ENCODE measurements around the gene JAZF1. TPM values are rescaled to one million over a fixed set of nuclear protein-coding genes. Genes with fewer than 3 reads are reported as not detected.

The JAZF1 gene
- total RNA-seq, 1 experiment from 2014 or later = 0.90 TPM

DNA sequence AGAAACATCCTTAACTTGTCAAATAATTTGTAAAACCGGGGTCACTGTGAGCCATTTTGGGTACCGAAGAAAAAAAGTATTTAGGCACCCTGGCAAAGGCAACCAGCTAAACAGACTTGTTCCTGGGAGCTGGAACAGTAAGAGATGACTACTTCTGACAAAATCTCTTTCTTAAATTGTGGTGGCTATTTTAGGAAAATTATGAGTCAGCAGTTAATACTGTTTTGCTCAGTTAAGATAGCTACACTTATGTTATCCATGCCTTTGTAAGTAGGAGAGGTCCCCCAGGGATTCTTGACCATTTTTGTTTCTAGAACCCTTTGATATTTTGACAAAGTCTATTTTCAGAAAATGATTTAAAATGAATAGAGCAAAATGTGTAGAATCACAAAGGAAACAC lies 372.0 kb downstream of the JAZF1 start:
- no peaks in the 10 kb centered on the region for H3K9me3 ChIP-seq (ENCODE audit: insufficient read depth, low read depth)
- H3K36me3 ChIP-seq (ENCODE audit: low read depth) = peaks cover 13% of the 10 kb centered on the region; the same call in 1 of the 2 replicates
- intact Hi-C loops (cut with micrococcal nuclease; ENCODE audit: unreplicated experiment) = no loop called here
- H4K20me1 ChIP-seq (ENCODE audit: insufficient read depth) = no peaks in the 10 kb centered on the region
- H3K27ac ChIP-seq = no peak overlapping the region
- POLR2A ChIA-PET (ENCODE audit: unreplicated experiment) = interaction anchor here (0.5 to 0.6 kb wide), 2 partner anchors 162 to 637 kb away, joined by 4 to 10 read pairs; no protein-coding TSS in a partner anchor
- no peak for DNase-seq
- peaks cover 9% of the 10 kb centered on the region; the same call in 1 of the 2 replicates for H3F3A ChIP-seq (ENCODE audit: insufficient read depth, low read depth)
- H3K4me1 ChIP-seq (replicated peaks; ENCODE audit: insufficient read depth) = no peaks in the 10 kb centered on the region
- BruUV-seq (replicated peaks) = no TSS peak
- no peak overlapping the region for H3K4me3 ChIP-seq
- CTCF ChIA-PET = interaction anchor here (0.6 kb wide), 1 partner anchor 205 kb away, joined by 3 read pairs; no protein-coding TSS in a partner anchor
- H3K4me2 ChIP-seq = no peak overlapping the region
- TF ChIP-seq, protein P1, sequence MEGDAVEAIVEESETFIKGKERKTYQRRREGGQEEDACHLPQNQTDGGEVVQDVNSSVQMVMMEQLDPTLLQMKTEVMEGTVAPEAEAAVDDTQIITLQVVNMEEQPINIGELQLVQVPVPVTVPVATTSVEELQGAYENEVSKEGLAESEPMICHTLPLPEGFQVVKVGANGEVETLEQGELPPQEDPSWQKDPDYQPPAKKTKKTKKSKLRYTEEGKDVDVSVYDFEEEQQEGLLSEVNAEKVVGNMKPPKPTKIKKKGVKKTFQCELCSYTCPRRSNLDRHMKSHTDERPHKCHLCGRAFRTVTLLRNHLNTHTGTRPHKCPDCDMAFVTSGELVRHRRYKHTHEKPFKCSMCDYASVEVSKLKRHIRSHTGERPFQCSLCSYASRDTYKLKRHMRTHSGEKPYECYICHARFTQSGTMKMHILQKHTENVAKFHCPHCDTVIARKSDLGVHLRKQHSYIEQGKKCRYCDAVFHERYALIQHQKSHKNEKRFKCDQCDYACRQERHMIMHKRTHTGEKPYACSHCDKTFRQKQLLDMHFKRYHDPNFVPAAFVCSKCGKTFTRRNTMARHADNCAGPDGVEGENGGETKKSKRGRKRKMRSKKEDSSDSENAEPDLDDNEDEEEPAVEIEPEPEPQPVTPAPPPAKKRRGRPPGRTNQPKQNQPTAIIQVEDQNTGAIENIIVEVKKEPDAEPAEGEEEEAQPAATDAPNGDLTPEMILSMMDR (conservative IDR thresholded peaks at IDR 0.05) = no peak
- TF ChIP-seq EZH2 (IDR thresholded peaks at IDR 0.05; ENCODE audit: low read depth) = no peak
- no peak overlapping the region for H2AFZ ChIP-seq
- no peaks in the 10 kb centered on the region for H3K79me2 ChIP-seq (ENCODE audit: low read depth)
- H3K27me3 ChIP-seq (ENCODE audit: insufficient read depth, low read depth) = no peaks in the 10 kb centered on the region
- H3K9me2 ChIP-seq (ENCODE audit: insufficient read depth) = no peaks in the 10 kb centered on the region

GRCh38 chr7:27804139-27804538 lies 376.5 kb downstream of the JAZF1 start:
- intact Hi-C loops (cut with micrococcal nuclease; ENCODE audit: unreplicated experiment) = no loop called here
- no peak overlapping the region for H3K4me2 ChIP-seq
- BruUV-seq (replicated peaks) = no TSS peak

GRCh38 chr7:27802999-27803398 lies 377.6 kb downstream of the JAZF1 start:
- H3K9me2 ChIP-seq (ENCODE audit: insufficient read depth) = no peaks in the 10 kb centered on the region
- H3K79me2 ChIP-seq (ENCODE audit: low read depth) = no peaks in the 10 kb centered on the region
- no peak overlapping the region for H2AFZ ChIP-seq
- TF ChIP-seq EZH2 (IDR thresholded peaks at IDR 0.05; ENCODE audit: low read depth) = no peak
- TF ChIP-seq, protein P1 (conservative IDR thresholded peaks at IDR 0.05) = no peak
- DNase-seq = no peak
- H3K27me3 ChIP-seq (ENCODE audit: insufficient read depth, low read depth) = no peaks in the 10 kb centered on the region
- peaks cover 6% of the 10 kb centered on the region for H3F3A ChIP-seq (ENCODE audit: insufficient read depth, low read depth)
- H3K36me3 ChIP-seq (ENCODE audit: low read depth) = peaks cover 31% of the 10 kb centered on the region
- ChIA-PET CTCF (interaction anchor here (1.2 kb wide), 1 partner anchor 116 kb away, joined by 3 read pairs; no protein-coding TSS in a partner anchor), POLR2A (ENCODE audit: unreplicated experiment) (no interaction called here)
- H3K27ac ChIP-seq = no peak overlapping the region
- H4K20me1 ChIP-seq (ENCODE audit: insufficient read depth) = 0 out of 2 replicates have a peak, but pooled peaks cover 4% of the 10 kb centered on the region
- intact Hi-C loops (cut with micrococcal nuclease; ENCODE audit: unreplicated experiment) = no loop called here
- H3K4me1 ChIP-seq (replicated peaks; ENCODE audit: insufficient read depth) = no peaks in the 10 kb centered on the region
- H3K9me3 ChIP-seq (ENCODE audit: insufficient read depth, low read depth) = no peaks in the 10 kb centered on the region
- H3K4me2 ChIP-seq = no peak overlapping the region
- BruUV-seq (replicated peaks) = no TSS peak
- no peak overlapping the region for H3K4me3 ChIP-seq

More at GRCh38 chr7:27804139-27804538, 376.5 kb downstream of the JAZF1 start:
- Histone ChIP-seq H3K9me3 (ENCODE audit: insufficient read depth, low read depth) (no peaks in the 10 kb centered on the region), H3K4me3 (no peak overlapping the region), H3K4me1 (replicated peaks; ENCODE audit: insufficient read depth) (no peaks in the 10 kb centered on the region), H3F3A (ENCODE audit: insufficient read depth, low read depth) (peaks cover 3% of the 10 kb centered on the region), H3K79me2 (ENCODE audit: low read depth) (no peaks in the 10 kb centered on the region), H3K9me2 (ENCODE audit: insufficient read depth) (no peaks in the 10 kb centered on the region), H3K36me3 (ENCODE audit: low read depth) (peaks cover 23% of the 10 kb centered on the region), H3K27ac (no peak overlapping the region), H3K27me3 (ENCODE audit: insufficient read depth, low read depth) (no peaks in the 10 kb centered on the region), H2AFZ (no peak overlapping the region), H4K20me1 (ENCODE audit: insufficient read depth) (no peaks in the 10 kb centered on the region)
- TF ChIP-seq, protein P1 (conservative IDR thresholded peaks at IDR 0.05) = no peak
- no peak for TF ChIP-seq EZH2 (IDR thresholded peaks at IDR 0.05; ENCODE audit: low read depth)
- CTCF ChIA-PET = interaction anchor here (0.7 to 1.0 kb wide), 3 partner anchors 101 to 608 kb away, joined by 3 read pairs; no protein-coding TSS in a partner anchor
- POLR2A ChIA-PET (ENCODE audit: unreplicated experiment) = no interaction called here
- DNase-seq = no peak

Measured in PC-9 (cell line).